Type B pancreatic cell (in vitro differentiated cells): ENCODE data around the gene IL17RA. TPM values are rescaled to one million over a fixed set of nuclear protein-coding genes. Genes with fewer than 3 reads are reported as not detected.

ENCODE experiments used
- DNase-seq: peaks from one replicate; pipeline ENCODE4 v3.0.0; 2021; ENCODE audit warnings: mixed read lengths; ENCODE audit not compliant: unreplicated experiment; ENCODE audit errors: extremely low spot score
- H3K27ac Mint-ChIP-seq: 2 replicates; pipeline ENCODE4 v1.8.0; 2021; ENCODE audit warnings: mild to moderate bottlenecking, mixed read lengths
- H3K27me3 Mint-ChIP-seq: 2 replicates; pipeline ENCODE4 v1.8.0; 2021; ENCODE audit warnings: mixed read lengths
- H3K36me3 Mint-ChIP-seq: 2 replicates; pipeline ENCODE4 v1.8.0; 2021; ENCODE audit warnings: mixed read lengths
- H3K4me1 Mint-ChIP-seq: one replicate; pipeline ENCODE4 v1.8.0; 2021; ENCODE audit warnings: mixed read lengths; ENCODE audit not compliant: unreplicated experiment
- H3K4me3 Mint-ChIP-seq: 2 replicates; pipeline ENCODE4 v1.8.0; 2021; ENCODE audit warnings: mild to moderate bottlenecking, mixed read lengths
- H3K9me3 Mint-ChIP-seq: 2 replicates; pipeline ENCODE4 v1.8.0; 2021; ENCODE audit warnings: mixed read lengths
- CTCF ChIP-seq: fragments of 200-600 bp; sonication (generic); conservative IDR thresholded peaks from 2 replicates; pipeline ENCODE4 v1.5.0; 2021; ENCODE audit warnings: antibody characterized with exemption, mild to moderate bottlenecking
- total RNA-seq: library from RNA; stranded (reverse); gene quantifications from 2 replicates; pipeline ENCODE4 v1.2.1, GENCODE V29; 2021; ENCODE audit warnings: low replicate concordance

The IL17RA gene
- total RNA-seq, 1 donor from 2014 or later = 8.0 TPM

GRCh38 chr22:17085277-17086181 lies 729 bp downstream of the IL17RA start:
- Mint-ChIP-seq H3K27ac (no peak overlapping the region), H3K9me3 (no peaks in the 10 kb centered on the region), H3K4me1 (no peaks in the 10 kb centered on the region), H3K27me3 (peaks cover 26% of the 10 kb centered on the region), H3K4me3 (peak overlapping the region; percentile 89), H3K36me3 (no peaks in the 10 kb centered on the region)
- no peak for DNase-seq
- no peak for TF ChIP-seq CTCF

- no peak for DNase-seq
- Mint-ChIP-seq H3K36me3 (no peaks in the 10 kb centered on the region), H3K27ac (no peak overlapping the region), H3K27me3 (peaks cover 26% of the 10 kb centered on the region), H3K4me1 (no peaks in the 10 kb centered on the region), H3K9me3 (no peaks in the 10 kb centered on the region), H3K4me3 (peak overlapping the region; percentile 88)
- no peak for TF ChIP-seq CTCF
Measured at GRCh38 chr22:17086296-17086695, 1.5 kb downstream of the IL17RA start.

GRCh38 chr22:17086788-17087497 lies 2.1 kb downstream of the IL17RA start:
- Mint-ChIP-seq H3K27me3 (peaks cover 26% of the 10 kb centered on the region), H3K36me3 (no peaks in the 10 kb centered on the region), H3K4me1 (no peaks in the 10 kb centered on the region), H3K4me3 (peak overlapping the region; percentile 88), H3K9me3 (no peaks in the 10 kb centered on the region), H3K27ac (no peak overlapping the region)
- no peak for DNase-seq
- TF ChIP-seq CTCF = no peak

- no peaks in the 10 kb centered on the region for H3K9me3 Mint-ChIP-seq
- H3K4me3 Mint-ChIP-seq = no peak overlapping the region
- no peak overlapping the region for H3K27ac Mint-ChIP-seq
- peaks cover 26% of the 10 kb centered on the region for H3K27me3 Mint-ChIP-seq
- no peaks in the 10 kb centered on the region for H3K36me3 Mint-ChIP-seq
- no peak for DNase-seq
- TF ChIP-seq CTCF = no peak
- no peaks in the 10 kb centered on the region for H3K4me1 Mint-ChIP-seq
Measured at GRCh38 chr22:17087498-17088131, 2.8 kb downstream of the IL17RA start.

- DNase-seq = no peak
- no peak overlapping the region for H3K27ac Mint-ChIP-seq
- no peaks in the 10 kb centered on the region for H3K36me3 Mint-ChIP-seq
- no peaks in the 10 kb centered on the region for H3K9me3 Mint-ChIP-seq
- no peak for TF ChIP-seq CTCF
- H3K4me3 Mint-ChIP-seq = no peak overlapping the region
- no peaks in the 10 kb centered on the region for H3K4me1 Mint-ChIP-seq
- H3K27me3 Mint-ChIP-seq = peaks cover 16% of the 10 kb centered on the region
Measured at GRCh38 chr22:17090550-17090949, 5.8 kb downstream of the IL17RA start.
